Fibroblast of lung (primary cell): ENCODE data around the gene AKAP9. TPM values are rescaled to one million over a fixed set of nuclear protein-coding genes. Genes with fewer than 3 reads are reported as not detected.

Source experiments
- DNase-seq, 2 donors: peaks; one replicate each; pipeline versions ENCODE4 v3.0.0 to v3.0.0-alpha.2; 2010; ENCODE audit warnings: low read depth in 2 of 2
- H2AFZ ChIP-seq: 2 replicates; pipeline ENCODE4 v1.5.1; 2012; ENCODE audit warnings: low read length, control low read depth, inconsistent platforms
- H3K27ac ChIP-seq: 2 replicates; pipeline ENCODE4 v1.5.1; 2011; ENCODE audit warnings: low read length, control low read depth; ENCODE audit not compliant: insufficient read depth
- H3K27me3 ChIP-seq: 2 replicates; pipeline ENCODE4 v1.5.1; 2011; ENCODE audit warnings: mild to moderate bottlenecking, low read length; ENCODE audit not compliant: control insufficient read depth, insufficient read depth
- H3K36me3 ChIP-seq: 2 replicates; pipeline ENCODE4 v1.5.1; 2011; ENCODE audit warnings: low read length; ENCODE audit not compliant: control insufficient read depth, insufficient read depth
- H3K4me1 ChIP-seq: 2 replicates; pipeline ENCODE4 v1.5.1; 2011; ENCODE audit warnings: low read length; ENCODE audit not compliant: control insufficient read depth, insufficient read depth; ENCODE audit errors: extremely low read depth
- H3K4me2 ChIP-seq: 2 replicates; pipeline ENCODE4 v1.5.1; 2011; ENCODE audit warnings: low read length, control low read depth; ENCODE audit not compliant: insufficient read depth; ENCODE audit errors: extremely low read depth
- H3K4me3 ChIP-seq, 4 experiments: fragments of 200-600 bp in 1 of 4; sonication (generic) in 1 of 4; replicated peaks in 1 of 4; 2 replicates each; pipeline ENCODE4 v1.5.1; 2011 to 2016; ENCODE audit warnings: low read length in 4 of 4, low read depth in 3 of 4, mild to moderate bottlenecking in 3 of 4, control low read depth in 2 of 4, inconsistent platforms in 1 of 4, mixed read lengths in 1 of 4; ENCODE audit not compliant: insufficient read depth in 1 of 4; ENCODE audit errors: control extremely low read depth in 1 of 4
- H3K79me2 ChIP-seq: 2 replicates; pipeline ENCODE4 v1.5.1; 2012; ENCODE audit warnings: mild to moderate bottlenecking, low read length, inconsistent platforms; ENCODE audit not compliant: control insufficient read depth, insufficient read depth
- H3K9ac ChIP-seq: 2 replicates; pipeline ENCODE4 v1.5.1; 2011; ENCODE audit warnings: mild to moderate bottlenecking, low read length, control low read depth; ENCODE audit not compliant: insufficient read depth
- H3K9me3 ChIP-seq: 2 replicates; pipeline ENCODE4 v1.5.1; 2012; ENCODE audit warnings: low read depth, low read length; ENCODE audit not compliant: control insufficient read depth, insufficient read depth
- H4K20me1 ChIP-seq: 2 replicates; pipeline ENCODE4 v1.5.1; 2011; ENCODE audit warnings: low read length; ENCODE audit not compliant: control insufficient read depth, insufficient read depth; ENCODE audit errors: extremely low read depth
- CTCF ChIP-seq, 2 donors: IDR thresholded peaks in 1 of 2; conservative IDR thresholded peaks in 1 of 2; 1 replicate in 1 of 2; 2 replicates in 1 of 2; pipeline ENCODE4 v1.5.1; 2011 to 2012; ENCODE audit warnings: low read length in 2 of 2, control low read depth in 1 of 2, inconsistent platforms in 1 of 2, low read depth in 1 of 2, mild to moderate bottlenecking in 1 of 2
- EZH2 ChIP-seq: IDR thresholded peaks from 2 replicates; pipeline ENCODE4 v1.5.1; 2012; ENCODE audit warnings: low read length, control low read depth, mild to moderate bottlenecking; ENCODE audit errors: missing control alignments
- polyA plus RNA-seq, 2 donors: library from polyadenylated mRNA; depleted of rRNA in 1 of 2; stranded (reverse) in 1 of 2; unstranded in 1 of 2; fragments of >200 nt; gene quantifications; 2 replicates each; pipeline ENCODE4 v1.2.1, GENCODE V29; 2011 to 2012; ENCODE audit warnings: missing spikeins in 1 of 2
- total RNA-seq: library from RNA; depleted of rRNA; stranded (reverse); fragments of >200 nt; gene quantifications from 2 replicates; pipeline ENCODE4 v1.2.1, GENCODE V29; 2014

AKAP9 gene
- total and polyA plus RNA-seq, 2 donors (not counting 1 experiment from before 2014, with no cell fraction given): 16.6 to 46.6 TPM

- no peaks in the 10 kb centered on the region for H4K20me1 ChIP-seq
- no peak overlapping the region for H3K27ac ChIP-seq
- H3K36me3 ChIP-seq: no peaks in the 10 kb centered on the region
- H3K4me1 ChIP-seq: no peaks in the 10 kb centered on the region
- TF ChIP-seq CTCF (conservative IDR thresholded peaks at IDR 0.05 in 1 of 2, IDR thresholded peaks at IDR 0.05 in 1 of 2; ENCODE audit: low read depth in 1 of 2, low read length in 2 of 2): no peak
- no peak for TF ChIP-seq EZH2
- H3K79me2 ChIP-seq: no peaks in the 10 kb centered on the region
- no peak overlapping the region for H2AFZ ChIP-seq
- H3K4me3 ChIP-seq: no peak overlapping the region
- H3K9me3 ChIP-seq: no peaks in the 10 kb centered on the region
- no peaks in the 10 kb centered on the region for H3K27me3 ChIP-seq
- H3K9ac ChIP-seq: no peak overlapping the region
- no peak for DNase-seq
- H3K4me2 ChIP-seq: no peak overlapping the region
Observed at GRCh38 chr7:91988213-91988612, 47.6 kb downstream of the AKAP9 start.

- no peaks in the 10 kb centered on the region for H3K36me3 ChIP-seq
- no peak for TF ChIP-seq CTCF (conservative IDR thresholded peaks at IDR 0.05 in 1 of 2, IDR thresholded peaks at IDR 0.05 in 1 of 2; ENCODE audit: low read depth in 1 of 2, low read length in 2 of 2)
Observed at GRCh38 chr7:91993976-91994375, 53.3 kb downstream of the AKAP9 start.

GRCh38 chr7:91995391-91996105, 54.9 kb downstream of the AKAP9 start:
- Histone ChIP-seq H2AFZ (no peak overlapping the region), H3K9me3 (no peaks in the 10 kb centered on the region), H3K4me3 (no peak overlapping the region), H3K79me2 (no peaks in the 10 kb centered on the region), H3K4me2 (no peak overlapping the region), H3K27ac (no peak overlapping the region), H3K9ac (no peak overlapping the region), H3K4me1 (no peaks in the 10 kb centered on the region), H3K27me3 (no peaks in the 10 kb centered on the region), H4K20me1 (no peaks in the 10 kb centered on the region), H3K36me3 (no peaks in the 10 kb centered on the region)
- TF ChIP-seq CTCF (conservative IDR thresholded peaks at IDR 0.05 in 1 of 2, IDR thresholded peaks at IDR 0.05 in 1 of 2; ENCODE audit: low read depth in 1 of 2, low read length in 2 of 2): no peak
- TF ChIP-seq EZH2: no peak
- no peak for DNase-seq

More at GRCh38 chr7:91993976-91994375, 53.3 kb downstream of the AKAP9 start:
- Histone ChIP-seq H3K27ac (no peak overlapping the region), H3K9me3 (no peaks in the 10 kb centered on the region), H2AFZ (no peak overlapping the region), H3K4me3 (no peak overlapping the region), H4K20me1 (no peaks in the 10 kb centered on the region), H3K27me3 (no peaks in the 10 kb centered on the region), H3K4me2 (no peak overlapping the region), H3K9ac (no peak overlapping the region), H3K79me2 (no peaks in the 10 kb centered on the region), H3K4me1 (no peaks in the 10 kb centered on the region)
- peak in 1 of 2 donors; percentile 2 for DNase-seq
